GM13977 (cell line): ENCODE results near the gene ATXN8OS.
"Not testable (repeated sequence)": the region's sequence is repeated elsewhere in the genome, so short reads cannot be mapped to it uniquely, and the experiment has no call there.

ENCODE experiments used
- DNase-seq: peaks from one replicate; pipeline ENCODE4 v3.0.0; 2012; ENCODE audit warnings: low spot score
- CTCF ChIP-seq: IDR thresholded peaks from 2 replicates; pipeline ENCODE4 v1.5.1; 2012; ENCODE audit warnings: mild to moderate bottlenecking, control low read depth; ENCODE audit not compliant: insufficient read depth; ENCODE audit errors: extremely low read depth, missing control alignments
- in situ Hi-C: fragments of 300-500 bp; cut with MboI; formaldehyde crosslinking; loops from one replicate; pipeline ENCODE4 v1.12.0; 2022; ENCODE audit warnings: low sequenced_read_pairs, low pct_unique_long_range_greater_than_20kb, mixed read lengths, inconsistent platforms; ENCODE audit not compliant: unreplicated experiment

Gene ATXN8OS

GRCh38 chr13:70104481-70104880 lies 3.1 kb upstream of the ATXN8OS start:
- DNase-seq, result no peak
- TF ChIP-seq CTCF, result no peak
- in situ Hi-C loops, result no loop called here

GRCh38 chr13:70107125-70107497 lies 515 bp upstream of the ATXN8OS start:
- no peak for TF ChIP-seq CTCF
- in situ Hi-C loops, result no loop called here
- no peak for DNase-seq

- TF ChIP-seq CTCF, result no peak
- in situ Hi-C loops, result no loop called here
- no peak for DNase-seq
Observed at GRCh38 chr13:70108356-70109105, 905 bp downstream of the ATXN8OS start, which contains the start of gene KLHL1. TSS of gene KLHL1 (minus strand) at chr13:70108452. CDS start at chr13:70107699, 753 bp downstream.

- DNase-seq, result no peak
- in situ Hi-C loops, result no loop called here
- no peak for TF ChIP-seq CTCF
Observed at GRCh38 chr13:70117338-70117905, 9.8 kb downstream of the ATXN8OS start.

GRCh38 chr13:70125693-70126092 lies 18.1 kb downstream of the ATXN8OS start:
- in situ Hi-C loops, result no loop called here
- TF ChIP-seq CTCF, result no peak
- no peak for DNase-seq

- in situ Hi-C loops, result no loop called here
- no peak for DNase-seq
- no peak for TF ChIP-seq CTCF
Observed at GRCh38 chr13:70128098-70128497, 20.5 kb downstream of the ATXN8OS start.

- in situ Hi-C loops, DNase-seq: not testable (repeated sequence)
Observed at GRCh38 chr13:70142658-70143057, 35.0 kb downstream of the ATXN8OS start.
